DMS53 treated with DMSO at 0.1 percent for 48 hours (cell line): Measurements from ENCODE around the gene PROK2.

Experiments used
- DNase-seq: peaks from one replicate; lab custom pipeline; 2025; ENCODE audit not compliant: unreplicated experiment; lab: John Stamatoyannopoulos, UW

The PROK2 gene

GRCh38 chr3:71784914-71785531 is at the start of gene PROK2:
Gene PROK2 (minus strand): TSS chr3:71785148. CDS start chr3:71785052, 96 bp downstream.
- DNase-seq: peak; percentile 0

GRCh38 chr3:71831599-71831998 is 46.7 kb upstream of the PROK2 start:
- no peak for DNase-seq

GRCh38 chr3:71825551-71826283 is 40.8 kb upstream of the PROK2 start:
- no peak for DNase-seq

- DNase-seq: no peak
These were observed 36.2 kb upstream of the PROK2 start for GRCh38 chr3:71821116-71821515.

GRCh38 chr3:71817262-71817661 is 32.3 kb upstream of the PROK2 start:
- DNase-seq: no peak

GRCh38 chr3:71816767-71817156 is 31.8 kb upstream of the PROK2 start:
- DNase-seq: no peak

GRCh38 chr3:71815340-71816067 is 30.6 kb upstream of the PROK2 start:
- no peak for DNase-seq

GRCh38 chr3:71813704-71814103 is 28.8 kb upstream of the PROK2 start:
- no peak for DNase-seq

- no peak for DNase-seq
These were observed 28.1 kb upstream of the PROK2 start for GRCh38 chr3:71813073-71813472.

- DNase-seq: no peak
These were observed 25.1 kb upstream of the PROK2 start for GRCh38 chr3:71810056-71810455.

- DNase-seq: no peak
These were observed 24.5 kb upstream of the PROK2 start for GRCh38 chr3:71809321-71810026.

GRCh38 chr3:71806736-71807135 is 21.8 kb upstream of the PROK2 start:
- no peak for DNase-seq

GRCh38 chr3:71805691-71806090 is 20.7 kb upstream of the PROK2 start:
- DNase-seq: no peak

GRCh38 chr3:71805199-71805598 is 20.3 kb upstream of the PROK2 start:
- DNase-seq: no peak

GRCh38 chr3:71803248-71803647 is 18.3 kb upstream of the PROK2 start:
- DNase-seq: no peak

- no peak for DNase-seq
These were observed 17.0 kb upstream of the PROK2 start for GRCh38 chr3:71801986-71802385.

GRCh38 chr3:71800023-71800422 is 15.1 kb upstream of the PROK2 start:
- no peak for DNase-seq

- no peak for DNase-seq
These were observed 12.5 kb upstream of the PROK2 start for GRCh38 chr3:71797455-71797854.

GRCh38 chr3:71796290-71796689 is 11.3 kb upstream of the PROK2 start:
- no peak for DNase-seq

GRCh38 chr3:71791634-71792033 is 6.7 kb upstream of the PROK2 start:
- no peak for DNase-seq

- DNase-seq: no peak
These were observed 5.0 kb upstream of the PROK2 start for GRCh38 chr3:71789922-71790321.
